Measurements from ENCODE around the gene TOP2A. TPM values are rescaled to one million over a fixed set of nuclear protein-coding genes. Genes with fewer than 3 reads are reported as not detected.

The TOP2A gene
- total RNA-seq, 4 donors from 2014 or later, result 11.8 to 32.2 (median 16.5) TPM

DNA sequence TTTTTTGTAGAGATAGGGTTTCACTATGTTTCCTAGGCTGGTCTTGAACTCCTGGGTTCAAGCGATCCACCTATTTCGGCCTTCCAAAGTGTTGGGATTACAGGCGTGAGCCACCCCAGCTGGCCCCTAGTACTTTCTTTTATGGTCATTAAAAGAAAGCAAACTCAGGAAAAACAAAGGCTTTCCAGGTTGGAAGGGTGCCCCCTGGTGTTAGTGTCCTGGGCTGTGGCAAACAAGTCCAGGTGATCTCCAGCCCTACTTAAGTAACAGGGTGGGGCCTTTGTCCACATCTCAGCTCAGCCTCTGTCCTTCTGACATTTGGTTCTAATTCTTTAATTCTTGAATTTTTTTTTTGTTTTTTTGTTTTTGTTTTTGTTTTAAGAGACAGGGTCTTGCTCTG, 32.5 kb upstream of the TOP2A start:
- peak; percentile 38 to 82 (median 69) for DNase-seq
- Histone ChIP-seq H3K36me3 (peaks cover 0 to 27% (median 0%) of the 10 kb centered on the region in 3 donors), H3K9me3 (no peaks in the 10 kb centered on the region), H3K27ac (peak overlapping the region in 2 of 4 donors; percentile 17 to 93), H3K4me3 (no peak overlapping the region), H3K4me1 (peaks cover 0 to 88% (median 14%) of the 10 kb centered on the region in 4 donors), H3K27me3 (no peaks in the 10 kb centered on the region)
- TF ChIP-seq, protein P1, sequence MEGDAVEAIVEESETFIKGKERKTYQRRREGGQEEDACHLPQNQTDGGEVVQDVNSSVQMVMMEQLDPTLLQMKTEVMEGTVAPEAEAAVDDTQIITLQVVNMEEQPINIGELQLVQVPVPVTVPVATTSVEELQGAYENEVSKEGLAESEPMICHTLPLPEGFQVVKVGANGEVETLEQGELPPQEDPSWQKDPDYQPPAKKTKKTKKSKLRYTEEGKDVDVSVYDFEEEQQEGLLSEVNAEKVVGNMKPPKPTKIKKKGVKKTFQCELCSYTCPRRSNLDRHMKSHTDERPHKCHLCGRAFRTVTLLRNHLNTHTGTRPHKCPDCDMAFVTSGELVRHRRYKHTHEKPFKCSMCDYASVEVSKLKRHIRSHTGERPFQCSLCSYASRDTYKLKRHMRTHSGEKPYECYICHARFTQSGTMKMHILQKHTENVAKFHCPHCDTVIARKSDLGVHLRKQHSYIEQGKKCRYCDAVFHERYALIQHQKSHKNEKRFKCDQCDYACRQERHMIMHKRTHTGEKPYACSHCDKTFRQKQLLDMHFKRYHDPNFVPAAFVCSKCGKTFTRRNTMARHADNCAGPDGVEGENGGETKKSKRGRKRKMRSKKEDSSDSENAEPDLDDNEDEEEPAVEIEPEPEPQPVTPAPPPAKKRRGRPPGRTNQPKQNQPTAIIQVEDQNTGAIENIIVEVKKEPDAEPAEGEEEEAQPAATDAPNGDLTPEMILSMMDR (IDR thresholded peaks at IDR 0.05), result peak in 4 of 6 experiments; percentile 46 to 70 (median 62)
- no peak for TF ChIP-seq POLR2A (IDR thresholded peaks at IDR 0.05)

DNA sequence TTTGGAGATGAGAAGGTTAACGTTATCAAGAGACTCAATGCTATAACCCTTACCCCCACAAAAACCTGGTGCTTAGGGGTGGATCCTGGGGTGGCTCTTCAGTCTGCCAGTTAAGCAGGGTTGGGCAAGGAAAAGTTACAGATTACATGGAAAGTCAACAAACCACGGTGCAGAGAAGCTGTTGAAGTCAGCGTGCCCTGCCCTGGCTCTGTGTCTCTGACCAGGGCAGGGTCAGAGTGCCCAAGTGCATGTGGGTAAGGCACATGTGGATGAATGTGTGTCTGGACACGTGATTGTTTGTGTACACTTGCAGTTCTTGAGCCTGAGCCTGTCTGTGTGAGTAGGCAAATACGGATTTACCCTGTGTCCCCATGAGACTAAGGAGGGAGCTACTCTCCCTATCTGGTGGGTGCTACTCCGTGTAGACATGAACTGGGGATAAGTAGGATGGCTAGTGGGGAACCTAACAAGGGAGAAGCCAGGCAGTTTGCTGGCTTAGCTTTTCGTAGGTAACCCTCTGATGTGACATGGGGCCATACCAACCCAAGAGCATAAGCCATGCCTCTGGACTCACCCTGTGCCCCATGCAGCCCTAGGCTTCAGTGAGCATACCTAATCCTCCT, 31.1 kb upstream of the TOP2A start:
- Histone ChIP-seq H3K9me3 (no peaks in the 10 kb centered on the region), H3K4me1 (peaks cover 6 to 85% (median 15%) of the 10 kb centered on the region in 4 donors), H3K4me3 (peak overlapping the region in 2 of 4 donors; percentile 29 to 74), H3K27me3 (no peaks in the 10 kb centered on the region), H3K27ac (peak overlapping the region; percentile 54 to 93 (median 72)), H3K36me3 (peaks cover 0 to 13% (median 0%) of the 10 kb centered on the region in 3 donors)
- TF ChIP-seq, protein P1 (IDR thresholded peaks at IDR 0.05), result no peak
- TF ChIP-seq POLR2A (IDR thresholded peaks at IDR 0.05), result peak in 1 of 2 donors; percentile 49
- peak in 2 of 3 donors; percentile 83 to 86 for DNase-seq

DNA sequence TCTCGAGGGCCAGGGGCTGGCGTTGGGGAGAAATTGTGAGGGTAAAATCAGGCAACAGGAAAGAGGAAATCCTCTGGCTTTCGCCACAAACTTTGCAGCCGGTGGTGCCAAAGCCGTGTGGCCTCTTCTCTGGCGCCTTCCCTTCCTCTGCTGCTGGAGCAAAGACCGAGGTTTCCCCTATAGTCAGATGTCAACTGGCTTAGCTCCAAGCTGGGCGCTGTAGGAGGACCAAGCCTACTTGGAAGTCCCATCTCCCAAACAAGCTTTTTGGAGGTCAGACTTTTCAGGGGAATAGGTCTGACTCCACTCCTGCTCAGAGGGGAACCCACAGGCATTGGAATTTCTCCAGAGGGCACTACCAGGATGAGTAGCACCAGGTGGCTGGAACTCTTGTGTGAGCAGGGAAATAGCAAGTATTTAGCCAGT, 30.5 kb upstream of the TOP2A start:
- peaks cover 0 to 8% (median 0%) of the 10 kb centered on the region in 3 donors for H3K36me3 ChIP-seq
- DNase-seq, result no peak
- H3K4me3 ChIP-seq, result peak overlapping the region in 2 of 4 donors; percentile 20 to 74
- H3K27me3 ChIP-seq, result no peaks in the 10 kb centered on the region
- TF ChIP-seq, protein P1 (IDR thresholded peaks at IDR 0.05), result no peak
- no peak for TF ChIP-seq POLR2A (IDR thresholded peaks at IDR 0.05)
- H3K9me3 ChIP-seq, result no peaks in the 10 kb centered on the region
- H3K4me1 ChIP-seq, result peaks cover 6 to 80% (median 16%) of the 10 kb centered on the region in 4 donors
- H3K27ac ChIP-seq, result peak overlapping the region; percentile 54 to 93 (median 72)

DNA sequence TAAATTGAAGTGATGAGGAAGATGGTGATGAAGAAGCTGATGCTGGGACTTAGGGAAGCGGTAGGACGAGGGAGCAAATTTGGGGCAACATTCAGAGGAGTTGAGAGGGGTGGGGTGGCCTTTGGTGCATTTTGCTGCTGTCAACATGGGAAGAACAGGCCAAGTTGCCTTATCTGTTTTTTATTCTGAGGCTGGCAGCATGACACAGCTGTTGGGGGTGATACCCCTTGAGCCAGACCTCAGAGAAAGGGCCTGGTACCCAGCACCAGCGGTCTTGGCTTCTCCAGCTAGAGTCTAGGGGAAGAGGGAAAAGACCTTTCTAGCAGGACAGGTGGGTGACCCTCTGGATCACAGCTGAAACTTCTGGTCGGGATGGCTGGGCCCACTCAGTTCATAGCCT, 30.1 kb upstream of the TOP2A start:
- H3K27ac ChIP-seq, result peak overlapping the region; percentile 54 to 93 (median 72)
- no peaks in the 10 kb centered on the region for H3K9me3 ChIP-seq
- H3K4me3 ChIP-seq, result peak overlapping the region in 2 of 4 donors; percentile 20 to 74
- H3K36me3 ChIP-seq, result peaks cover 0 to 4% (median 0%) of the 10 kb centered on the region in 3 donors
- no peaks in the 10 kb centered on the region for H3K27me3 ChIP-seq
- no peak for TF ChIP-seq POLR2A (IDR thresholded peaks at IDR 0.05)
- TF ChIP-seq, protein P1 (IDR thresholded peaks at IDR 0.05), result no peak
- H3K4me1 ChIP-seq, result peaks cover 5 to 78% (median 16%) of the 10 kb centered on the region in 4 donors
- no peak for DNase-seq

DNA sequence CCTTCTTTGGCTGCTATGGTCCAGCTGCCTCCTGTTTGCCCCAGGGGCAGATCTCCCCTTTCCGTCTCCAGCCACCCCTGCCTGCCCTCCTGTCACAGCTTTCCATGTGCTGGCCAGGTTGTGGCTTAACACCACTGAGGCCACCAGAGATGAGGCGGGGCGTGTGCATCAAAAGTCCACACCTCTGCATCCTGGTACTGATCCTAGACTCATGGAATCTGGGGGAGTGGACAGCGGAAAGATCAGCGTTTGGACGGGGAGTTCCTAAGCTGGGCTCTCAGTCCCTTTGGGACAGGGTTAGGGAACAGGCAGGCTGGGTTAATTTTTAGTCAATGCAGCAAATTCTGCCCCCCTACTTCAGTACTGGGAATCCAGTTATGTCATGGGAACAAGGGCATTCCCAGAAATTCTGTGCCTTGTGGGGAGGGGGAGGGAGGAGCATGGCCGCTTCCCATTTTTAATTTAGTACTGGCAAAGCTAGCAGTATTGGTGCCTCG, 29.5 kb upstream of the TOP2A start:
- TF ChIP-seq, protein P1 (IDR thresholded peaks at IDR 0.05), result no peak
- TF ChIP-seq POLR2A (IDR thresholded peaks at IDR 0.05), result no peak
- no peaks in the 10 kb centered on the region for H3K9me3 ChIP-seq
- DNase-seq, result no peak
- no peaks in the 10 kb centered on the region for H3K36me3 ChIP-seq
- H3K4me1 ChIP-seq, result peaks cover 3 to 78% (median 16%) of the 10 kb centered on the region in 4 donors
- peak overlapping the region in 1 of 4 donors; percentile 74 for H3K4me3 ChIP-seq
- peak overlapping the region; percentile 54 to 93 (median 72) for H3K27ac ChIP-seq
- no peaks in the 10 kb centered on the region for H3K27me3 ChIP-seq
